HL-60 (cell line): ENCODE data around the gene EXOSC7.
A peak's percentile ranks its signal among the peaks of the same experiment; 100 is the strongest.

Experiments used
- DNase-seq, 2 experiments: peaks; one replicate each; pipeline ENCODE4 v3.0.0-alpha.2; 2010 to 2020; ENCODE audit warnings: low read depth in 1 of 2, low spot score in 1 of 2
- H3K27ac ChIP-seq: fragments of 250-450 bp; sonication (Bioruptor Pico); replicated peaks from 2 replicates; pipeline ENCODE4 v1.5.1; 2020; ENCODE audit warnings: mild to moderate bottlenecking, moderate library complexity
- H3K27me3 ChIP-seq: fragments of 250-450 bp; sonication (Bioruptor Pico); 2 replicates; pipeline ENCODE4 v1.5.1; 2021; ENCODE audit warnings: mild to moderate bottlenecking, moderate library complexity; ENCODE audit not compliant: insufficient read depth, poor library complexity, severe bottlenecking
- H3K4me3 ChIP-seq: replicated peaks from 2 replicates; pipeline ENCODE4 v1.5.1; 2011; ENCODE audit warnings: mild to moderate bottlenecking, control low read depth, low read length; ENCODE audit not compliant: insufficient read depth
- GABPA ChIP-seq: IDR thresholded peaks from 2 replicates; pipeline ENCODE4 v1.6.1; 2012; ENCODE audit warnings: low read depth
- POLR2AphosphoS5 ChIP-seq: IDR thresholded peaks from 2 replicates; pipeline ENCODE4 v1.6.1; 2012; ENCODE audit warnings: low read depth
- SPI1 ChIP-seq: IDR thresholded peaks from 2 replicates; pipeline ENCODE4 v1.6.1; 2012; ENCODE audit warnings: low read depth, mild to moderate bottlenecking, borderline replicate concordance
- TF ChIP-seq, protein P1 (sequence below): IDR thresholded peaks from 2 replicates; pipeline ENCODE4 v1.6.1; 2012; ENCODE audit warnings: low read depth; ENCODE audit not compliant: insufficient replicate concordance
- TF ChIP-seq, protein P2 (sequence below): IDR thresholded peaks from one replicate; pipeline ENCODE4 v1.5.1; 2011; ENCODE audit warnings: low read length, control low read depth, inconsistent platforms; ENCODE audit not compliant: insufficient read depth

The EXOSC7 gene

DNA sequence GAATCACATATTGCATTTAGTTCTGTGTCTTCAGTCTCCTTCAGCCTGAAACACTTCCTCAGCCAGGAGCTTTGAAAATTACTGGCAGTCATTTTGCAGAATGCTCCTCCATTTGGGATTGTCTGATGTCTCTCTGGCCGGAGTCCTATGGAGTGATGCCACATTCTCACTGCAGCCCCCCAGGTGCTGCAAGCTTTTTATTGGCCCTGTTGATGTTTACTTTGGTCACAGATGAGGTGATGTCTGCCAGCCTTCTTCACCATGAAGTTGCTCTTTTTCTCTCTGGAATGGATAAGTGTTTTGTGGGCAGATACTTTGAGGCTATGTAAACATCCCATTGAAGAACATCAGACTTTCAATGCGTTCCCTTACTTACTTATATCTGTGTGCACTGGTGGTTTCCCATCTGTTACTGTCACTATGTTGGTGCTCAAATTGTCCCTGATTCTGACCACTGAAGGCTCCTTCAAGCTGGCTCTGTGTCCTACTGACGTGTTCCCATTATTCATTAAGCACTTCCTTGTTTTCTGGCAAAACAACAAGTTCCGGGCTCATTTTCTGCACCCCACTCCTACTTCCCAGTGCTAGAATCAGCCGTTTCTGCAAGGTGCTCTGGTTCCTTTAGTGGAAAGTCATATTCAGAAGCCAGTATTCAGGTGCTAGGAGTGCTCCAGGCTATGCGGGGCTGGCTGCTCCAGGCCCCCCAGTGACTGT lies 48.7 kb downstream of the EXOSC7 start:
- no peak overlapping the region for H3K4me3 ChIP-seq
- no peaks in the 10 kb centered on the region for H3K27me3 ChIP-seq
- peak in 1 of 2 experiments; percentile 11 for DNase-seq
- TF ChIP-seq, protein P1, sequence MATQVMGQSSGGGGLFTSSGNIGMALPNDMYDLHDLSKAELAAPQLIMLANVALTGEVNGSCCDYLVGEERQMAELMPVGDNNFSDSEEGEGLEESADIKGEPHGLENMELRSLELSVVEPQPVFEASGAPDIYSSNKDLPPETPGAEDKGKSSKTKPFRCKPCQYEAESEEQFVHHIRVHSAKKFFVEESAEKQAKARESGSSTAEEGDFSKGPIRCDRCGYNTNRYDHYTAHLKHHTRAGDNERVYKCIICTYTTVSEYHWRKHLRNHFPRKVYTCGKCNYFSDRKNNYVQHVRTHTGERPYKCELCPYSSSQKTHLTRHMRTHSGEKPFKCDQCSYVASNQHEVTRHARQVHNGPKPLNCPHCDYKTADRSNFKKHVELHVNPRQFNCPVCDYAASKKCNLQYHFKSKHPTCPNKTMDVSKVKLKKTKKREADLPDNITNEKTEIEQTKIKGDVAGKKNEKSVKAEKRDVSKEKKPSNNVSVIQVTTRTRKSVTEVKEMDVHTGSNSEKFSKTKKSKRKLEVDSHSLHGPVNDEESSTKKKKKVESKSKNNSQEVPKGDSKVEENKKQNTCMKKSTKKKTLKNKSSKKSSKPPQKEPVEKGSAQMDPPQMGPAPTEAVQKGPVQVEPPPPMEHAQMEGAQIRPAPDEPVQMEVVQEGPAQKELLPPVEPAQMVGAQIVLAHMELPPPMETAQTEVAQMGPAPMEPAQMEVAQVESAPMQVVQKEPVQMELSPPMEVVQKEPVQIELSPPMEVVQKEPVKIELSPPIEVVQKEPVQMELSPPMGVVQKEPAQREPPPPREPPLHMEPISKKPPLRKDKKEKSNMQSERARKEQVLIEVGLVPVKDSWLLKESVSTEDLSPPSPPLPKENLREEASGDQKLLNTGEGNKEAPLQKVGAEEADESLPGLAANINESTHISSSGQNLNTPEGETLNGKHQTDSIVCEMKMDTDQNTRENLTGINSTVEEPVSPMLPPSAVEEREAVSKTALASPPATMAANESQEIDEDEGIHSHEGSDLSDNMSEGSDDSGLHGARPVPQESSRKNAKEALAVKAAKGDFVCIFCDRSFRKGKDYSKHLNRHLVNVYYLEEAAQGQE = no peak
- TF ChIP-seq SPI1 = peak; percentile 62; the same call in 1 of the 2 replicates
- no peak overlapping the region for H3K27ac ChIP-seq

DNA sequence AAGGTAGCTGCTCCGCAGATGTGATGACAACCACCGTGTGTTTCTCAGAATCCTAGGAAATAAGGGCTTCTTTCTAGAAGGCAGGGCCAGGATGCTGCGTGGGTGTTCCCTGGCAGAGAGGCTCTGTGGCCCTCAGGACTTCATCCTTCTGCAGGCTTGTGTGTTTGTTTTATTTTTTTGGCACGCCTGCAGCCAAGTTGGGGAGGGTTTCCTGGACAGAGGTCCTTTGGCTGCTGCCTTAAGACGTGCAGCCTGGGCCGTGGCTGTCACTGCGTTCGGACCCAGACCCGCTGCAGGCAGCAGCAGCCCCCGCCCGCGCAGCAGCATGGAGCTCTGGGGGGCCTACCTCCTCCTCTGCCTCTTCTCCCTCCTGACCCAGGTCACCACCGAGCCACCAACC lies 50.0 kb downstream of the EXOSC7 start, which contains the start of gene CLEC3B:
Gene CLEC3B (plus strand): TSS at position 266 of the 400 bp plus-strand sequence. CDS start 60 bp downstream, at position 326.
- Histone ChIP-seq H3K27ac (no peak within 1 kb of the TSS), H3K27me3 (no peaks in the 10 kb centered on the region), H3K4me3 (no peak within 1 kb of the TSS)
- TF ChIP-seq, protein P2, sequence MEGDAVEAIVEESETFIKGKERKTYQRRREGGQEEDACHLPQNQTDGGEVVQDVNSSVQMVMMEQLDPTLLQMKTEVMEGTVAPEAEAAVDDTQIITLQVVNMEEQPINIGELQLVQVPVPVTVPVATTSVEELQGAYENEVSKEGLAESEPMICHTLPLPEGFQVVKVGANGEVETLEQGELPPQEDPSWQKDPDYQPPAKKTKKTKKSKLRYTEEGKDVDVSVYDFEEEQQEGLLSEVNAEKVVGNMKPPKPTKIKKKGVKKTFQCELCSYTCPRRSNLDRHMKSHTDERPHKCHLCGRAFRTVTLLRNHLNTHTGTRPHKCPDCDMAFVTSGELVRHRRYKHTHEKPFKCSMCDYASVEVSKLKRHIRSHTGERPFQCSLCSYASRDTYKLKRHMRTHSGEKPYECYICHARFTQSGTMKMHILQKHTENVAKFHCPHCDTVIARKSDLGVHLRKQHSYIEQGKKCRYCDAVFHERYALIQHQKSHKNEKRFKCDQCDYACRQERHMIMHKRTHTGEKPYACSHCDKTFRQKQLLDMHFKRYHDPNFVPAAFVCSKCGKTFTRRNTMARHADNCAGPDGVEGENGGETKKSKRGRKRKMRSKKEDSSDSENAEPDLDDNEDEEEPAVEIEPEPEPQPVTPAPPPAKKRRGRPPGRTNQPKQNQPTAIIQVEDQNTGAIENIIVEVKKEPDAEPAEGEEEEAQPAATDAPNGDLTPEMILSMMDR = no peak
- TF ChIP-seq SPI1 (no peak), GABPA (no peak), POLR2AphosphoS5 (no peak)
- TF ChIP-seq, protein P1 = no peak
- DNase-seq = no peak

DNA sequence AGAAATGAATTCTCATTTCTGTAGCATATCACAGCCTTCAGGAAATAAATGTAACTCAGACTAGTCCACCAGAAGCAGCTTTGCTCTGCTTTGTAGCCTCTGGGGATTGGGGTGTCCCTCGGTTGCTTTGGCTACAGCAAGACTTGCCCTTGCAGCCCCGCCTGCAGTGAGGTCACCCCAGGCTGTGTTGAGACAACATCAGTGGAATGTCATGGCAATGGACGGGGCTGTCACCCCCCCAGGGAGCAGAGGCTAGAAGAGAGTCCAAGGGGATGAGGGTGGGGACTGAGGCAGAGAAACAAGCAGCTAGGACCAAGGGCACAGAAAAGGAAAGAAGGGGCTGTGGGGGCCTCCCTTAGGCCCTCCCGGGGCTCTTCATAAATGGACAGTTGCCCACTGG lies 50.9 kb downstream of the EXOSC7 start:
- H3K4me3 ChIP-seq = no peak overlapping the region
- no peak for DNase-seq
- H3K27ac ChIP-seq = no peak overlapping the region
- no peaks in the 10 kb centered on the region for H3K27me3 ChIP-seq
- TF ChIP-seq SPI1 (no peak), GABPA (no peak), POLR2AphosphoS5 (no peak)
- TF ChIP-seq, protein P1 = no peak
- TF ChIP-seq, protein P2 = no peak

DNA sequence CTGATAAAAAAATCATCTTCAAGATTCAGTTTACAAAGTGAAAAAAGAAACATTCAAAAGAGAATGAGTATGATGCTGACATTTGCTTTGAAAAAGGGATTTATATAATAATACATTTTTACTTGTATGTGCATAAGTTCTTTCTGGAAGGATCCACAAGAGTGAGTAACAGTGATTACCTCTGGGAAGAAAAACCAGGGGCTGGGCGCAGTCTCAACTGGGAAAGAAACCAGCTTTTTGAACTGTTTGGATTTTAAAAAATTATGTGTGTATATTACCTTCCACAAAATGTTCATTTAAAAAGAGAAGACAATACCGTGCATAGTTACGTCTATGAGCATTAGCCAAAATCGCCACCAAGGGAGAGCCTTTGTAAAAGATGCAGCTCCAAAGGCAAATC lies 51.4 kb downstream of the EXOSC7 start:
- TF ChIP-seq, protein P1 = no peak
- TF ChIP-seq, protein P2 = no peak
- no peak for TF ChIP-seq SPI1
- TF ChIP-seq POLR2AphosphoS5 = no peak
- TF ChIP-seq GABPA = no peak
- Histone ChIP-seq H3K4me3 (no peak overlapping the region), H3K27me3 (no peaks in the 10 kb centered on the region), H3K27ac (no peak overlapping the region)
- DNase-seq = no peak
